Measurements from ENCODE around the gene ZSCAN32.

- TF ChIP-seq CTCF (IDR thresholded peaks at IDR 0.05) = peak in 1 of 6 experiments; percentile 11
- peak; percentile 23 to 78 for TF ChIP-seq POLR2A (IDR thresholded peaks at IDR 0.05)
Measured at GRCh38 chr16:3364774-3365427, 35.9 kb downstream of the ZSCAN32 start.

Data from adrenal gland (tissue), 5 donors.